Fibroblast of lung (primary cell): ENCODE results near the gene CCDC50. TPM values are rescaled to one million over a fixed set of nuclear protein-coding genes. Genes with fewer than 3 reads are reported as not detected.

Experiments
- DNase-seq, 2 donors: peaks; one replicate each; pipeline versions ENCODE4 v3.0.0 to v3.0.0-alpha.2; 2010; ENCODE audit warnings: low read depth in 2 of 2
- H2AFZ ChIP-seq: 2 replicates; pipeline ENCODE4 v1.5.1; 2012; ENCODE audit warnings: low read length, control low read depth, inconsistent platforms
- H3K27ac ChIP-seq: 2 replicates; pipeline ENCODE4 v1.5.1; 2011; ENCODE audit warnings: low read length, control low read depth; ENCODE audit not compliant: insufficient read depth
- H3K27me3 ChIP-seq: 2 replicates; pipeline ENCODE4 v1.5.1; 2011; ENCODE audit warnings: mild to moderate bottlenecking, low read length; ENCODE audit not compliant: control insufficient read depth, insufficient read depth
- H3K36me3 ChIP-seq: 2 replicates; pipeline ENCODE4 v1.5.1; 2011; ENCODE audit warnings: low read length; ENCODE audit not compliant: control insufficient read depth, insufficient read depth
- H3K4me1 ChIP-seq: 2 replicates; pipeline ENCODE4 v1.5.1; 2011; ENCODE audit warnings: low read length; ENCODE audit not compliant: control insufficient read depth, insufficient read depth; ENCODE audit errors: extremely low read depth
- H3K4me2 ChIP-seq: 2 replicates; pipeline ENCODE4 v1.5.1; 2011; ENCODE audit warnings: low read length, control low read depth; ENCODE audit not compliant: insufficient read depth; ENCODE audit errors: extremely low read depth
- H3K4me3 ChIP-seq, 4 experiments: fragments of 200-600 bp in 1 of 4; sonication (generic) in 1 of 4; replicated peaks in 1 of 4; 2 replicates each; pipeline ENCODE4 v1.5.1; 2011 to 2016; ENCODE audit warnings: low read length in 4 of 4, low read depth in 3 of 4, mild to moderate bottlenecking in 3 of 4, control low read depth in 2 of 4, inconsistent platforms in 1 of 4, mixed read lengths in 1 of 4; ENCODE audit not compliant: insufficient read depth in 1 of 4; ENCODE audit errors: control extremely low read depth in 1 of 4
- H3K79me2 ChIP-seq: 2 replicates; pipeline ENCODE4 v1.5.1; 2012; ENCODE audit warnings: mild to moderate bottlenecking, low read length, inconsistent platforms; ENCODE audit not compliant: control insufficient read depth, insufficient read depth
- H3K9ac ChIP-seq: 2 replicates; pipeline ENCODE4 v1.5.1; 2011; ENCODE audit warnings: mild to moderate bottlenecking, low read length, control low read depth; ENCODE audit not compliant: insufficient read depth
- H3K9me3 ChIP-seq: 2 replicates; pipeline ENCODE4 v1.5.1; 2012; ENCODE audit warnings: low read depth, low read length; ENCODE audit not compliant: control insufficient read depth, insufficient read depth
- H4K20me1 ChIP-seq: 2 replicates; pipeline ENCODE4 v1.5.1; 2011; ENCODE audit warnings: low read length; ENCODE audit not compliant: control insufficient read depth, insufficient read depth; ENCODE audit errors: extremely low read depth
- CTCF ChIP-seq, 2 donors: IDR thresholded peaks in 1 of 2; conservative IDR thresholded peaks in 1 of 2; 1 replicate in 1 of 2; 2 replicates in 1 of 2; pipeline ENCODE4 v1.5.1; 2011 to 2012; ENCODE audit warnings: low read length in 2 of 2, control low read depth in 1 of 2, inconsistent platforms in 1 of 2, low read depth in 1 of 2, mild to moderate bottlenecking in 1 of 2
- EZH2 ChIP-seq: IDR thresholded peaks from 2 replicates; pipeline ENCODE4 v1.5.1; 2012; ENCODE audit warnings: low read length, control low read depth, mild to moderate bottlenecking; ENCODE audit errors: missing control alignments
- polyA plus RNA-seq, 2 donors: library from polyadenylated mRNA; depleted of rRNA in 1 of 2; stranded (reverse) in 1 of 2; unstranded in 1 of 2; fragments of >200 nt; gene quantifications; 2 replicates each; pipeline ENCODE4 v1.2.1, GENCODE V29; 2011 to 2012; ENCODE audit warnings: missing spikeins in 1 of 2
- total RNA-seq: library from RNA; depleted of rRNA; stranded (reverse); fragments of >200 nt; gene quantifications from 2 replicates; pipeline ENCODE4 v1.2.1, GENCODE V29; 2014

Gene CCDC50
- total and polyA plus RNA-seq, 2 donors (not counting 1 experiment from before 2014, with no cell fraction given): 109 to 114 TPM

GRCh38 chr3:191321019-191321767, 8.0 kb upstream of the CCDC50 start:
- no peak overlapping the region for H2AFZ ChIP-seq
- no peaks in the 10 kb centered on the region for H3K36me3 ChIP-seq
- no peaks in the 10 kb centered on the region for H4K20me1 ChIP-seq
- no peaks in the 10 kb centered on the region for H3K79me2 ChIP-seq
- no peak overlapping the region for H3K4me3 ChIP-seq
- no peak overlapping the region for H3K4me2 ChIP-seq
- no peaks in the 10 kb centered on the region for H3K4me1 ChIP-seq
- H3K27me3 ChIP-seq: no peaks in the 10 kb centered on the region
- H3K27ac ChIP-seq: no peak overlapping the region
- no peak overlapping the region for H3K9ac ChIP-seq
- H3K9me3 ChIP-seq: no peaks in the 10 kb centered on the region
- TF ChIP-seq EZH2: no peak
- TF ChIP-seq CTCF (conservative IDR thresholded peaks at IDR 0.05 in 1 of 2, IDR thresholded peaks at IDR 0.05 in 1 of 2; ENCODE audit: low read depth in 1 of 2, low read length in 2 of 2): no peak
- DNase-seq: no peak

GRCh38 chr3:191324936-191325335, 4.3 kb upstream of the CCDC50 start:
- Histone ChIP-seq H3K27me3 (no peaks in the 10 kb centered on the region), H3K79me2 (peaks cover 11% of the 10 kb centered on the region), H3K4me1 (peaks cover 5% of the 10 kb centered on the region), H2AFZ (no peak overlapping the region), H3K36me3 (no peaks in the 10 kb centered on the region), H3K4me2 (no peak overlapping the region), H3K9me3 (no peaks in the 10 kb centered on the region), H3K9ac (no peak overlapping the region), H3K4me3 (no peak overlapping the region), H4K20me1 (no peaks in the 10 kb centered on the region), H3K27ac (no peak overlapping the region)
- TF ChIP-seq CTCF (conservative IDR thresholded peaks at IDR 0.05 in 1 of 2, IDR thresholded peaks at IDR 0.05 in 1 of 2; ENCODE audit: low read depth in 1 of 2, low read length in 2 of 2): no peak
- TF ChIP-seq EZH2: no peak
- peak in 1 of 2 donors; percentile 44 for DNase-seq

GRCh38 chr3:191327526-191327925, 1.7 kb upstream of the CCDC50 start:
- H3K36me3 ChIP-seq: no peaks in the 10 kb centered on the region
- H3K4me3 ChIP-seq: no peak overlapping the region
- no peaks in the 10 kb centered on the region for H3K27me3 ChIP-seq
- no peak overlapping the region for H2AFZ ChIP-seq
- H3K4me1 ChIP-seq: peaks cover 5% of the 10 kb centered on the region
- DNase-seq: no peak
- H3K9ac ChIP-seq: no peak overlapping the region
- no peak for TF ChIP-seq CTCF (conservative IDR thresholded peaks at IDR 0.05 in 1 of 2, IDR thresholded peaks at IDR 0.05 in 1 of 2; ENCODE audit: low read depth in 1 of 2, low read length in 2 of 2)
- H3K4me2 ChIP-seq: no peak overlapping the region
- H3K9me3 ChIP-seq: no peaks in the 10 kb centered on the region
- peaks cover 36% of the 10 kb centered on the region for H3K79me2 ChIP-seq
- H4K20me1 ChIP-seq: no peaks in the 10 kb centered on the region
- H3K27ac ChIP-seq: no peak overlapping the region
